NB4 (cell line): ENCODE measurements around the gene MAPK1.

Experiments used
- POLR2A ChIP-seq: IDR thresholded peaks from 2 replicates; pipeline ENCODE4 v1.6.1; 2011; ENCODE audit warnings: mild to moderate bottlenecking; ENCODE audit not compliant: insufficient read length; ENCODE audit errors: extremely low read depth
- TF ChIP-seq, protein P1 (sequence below): IDR thresholded peaks from one replicate; pipeline ENCODE4 v1.5.1; 2012; ENCODE audit warnings: low read depth, low read length

DNA sequence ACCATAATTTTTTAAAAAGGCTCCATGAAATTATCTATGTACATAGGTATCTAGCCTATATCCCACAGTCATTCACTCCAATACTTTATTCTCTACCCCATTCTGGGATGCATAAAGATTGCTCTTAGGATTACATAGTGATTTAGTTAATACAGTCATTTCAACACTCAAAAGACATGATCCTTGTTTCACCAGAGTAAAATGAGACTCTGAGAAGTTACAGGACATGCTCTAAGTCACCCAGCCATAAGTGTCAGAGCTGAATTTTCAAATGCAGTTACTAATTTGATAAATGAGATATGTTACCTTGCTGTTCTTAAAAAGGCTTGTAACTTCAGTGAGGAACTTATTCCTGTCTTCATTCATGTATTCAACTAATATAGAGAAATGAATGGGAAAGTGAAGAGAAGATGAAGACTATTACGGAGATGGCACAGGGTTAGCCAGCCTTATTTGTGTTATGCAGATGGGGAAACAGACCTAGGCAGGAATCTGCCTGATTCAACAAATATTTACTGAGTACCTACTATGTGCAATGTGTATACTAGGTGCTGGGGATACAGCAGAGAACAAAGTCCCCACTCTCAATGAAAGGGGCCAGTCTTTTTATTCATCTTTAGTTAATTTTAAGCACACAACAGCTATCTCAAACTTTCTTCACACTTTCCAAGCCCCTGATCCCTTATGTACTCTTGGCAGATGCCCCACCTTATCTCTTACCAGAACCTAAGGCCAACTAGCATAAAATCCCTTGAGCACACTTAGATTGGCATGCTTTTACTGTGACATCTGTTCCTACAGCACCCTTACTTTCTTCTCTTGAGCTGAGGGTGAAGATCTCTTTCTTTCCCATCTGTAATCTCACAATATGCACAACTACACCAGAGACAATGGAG, 21.6 kb downstream of the MAPK1 start:
- no peak for TF ChIP-seq POLR2A
- TF ChIP-seq, protein P1, sequence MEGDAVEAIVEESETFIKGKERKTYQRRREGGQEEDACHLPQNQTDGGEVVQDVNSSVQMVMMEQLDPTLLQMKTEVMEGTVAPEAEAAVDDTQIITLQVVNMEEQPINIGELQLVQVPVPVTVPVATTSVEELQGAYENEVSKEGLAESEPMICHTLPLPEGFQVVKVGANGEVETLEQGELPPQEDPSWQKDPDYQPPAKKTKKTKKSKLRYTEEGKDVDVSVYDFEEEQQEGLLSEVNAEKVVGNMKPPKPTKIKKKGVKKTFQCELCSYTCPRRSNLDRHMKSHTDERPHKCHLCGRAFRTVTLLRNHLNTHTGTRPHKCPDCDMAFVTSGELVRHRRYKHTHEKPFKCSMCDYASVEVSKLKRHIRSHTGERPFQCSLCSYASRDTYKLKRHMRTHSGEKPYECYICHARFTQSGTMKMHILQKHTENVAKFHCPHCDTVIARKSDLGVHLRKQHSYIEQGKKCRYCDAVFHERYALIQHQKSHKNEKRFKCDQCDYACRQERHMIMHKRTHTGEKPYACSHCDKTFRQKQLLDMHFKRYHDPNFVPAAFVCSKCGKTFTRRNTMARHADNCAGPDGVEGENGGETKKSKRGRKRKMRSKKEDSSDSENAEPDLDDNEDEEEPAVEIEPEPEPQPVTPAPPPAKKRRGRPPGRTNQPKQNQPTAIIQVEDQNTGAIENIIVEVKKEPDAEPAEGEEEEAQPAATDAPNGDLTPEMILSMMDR = no peak
